Measurements from ENCODE around the gene SMIM7. TPM values are rescaled to one million over a fixed set of nuclear protein-coding genes. Genes with fewer than 3 reads are reported as not detected.

SMIM7 gene
- total RNA-seq, 2 donors from 2014 or later = 72.7 to 102 TPM

DNA sequence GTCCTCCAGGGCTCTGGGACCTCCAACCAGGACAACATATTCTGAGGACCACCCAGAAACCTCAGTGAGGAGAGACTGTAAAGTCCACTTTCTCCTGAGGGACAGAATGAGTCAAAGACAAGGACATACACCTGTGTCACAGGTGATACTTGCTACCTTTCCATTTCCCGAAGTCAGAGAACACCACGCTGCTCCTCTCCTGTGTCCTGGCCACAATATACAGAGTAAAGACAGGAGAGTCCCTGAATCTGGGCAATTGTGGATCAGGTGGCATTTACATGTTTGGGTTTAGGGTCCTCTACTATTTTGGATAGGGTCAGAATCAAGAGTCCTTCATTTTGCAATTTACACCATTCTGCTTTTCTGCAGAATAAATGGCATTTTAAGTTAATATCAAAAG lies 36.9 kb downstream of the SMIM7 start:
- no peak overlapping the region for H3K4me3 ChIP-seq
- peaks cover 14 to 36% of the 10 kb centered on the region in 2 donors for H3K4me1 ChIP-seq (ENCODE audit: control insufficient read depth in 1 of 2, low read depth in 2 of 2)
- TF ChIP-seq CTCF (IDR thresholded peaks at IDR 0.05) = no peak
- H3K9me3 ChIP-seq = no peaks in the 10 kb centered on the region
- no peaks in the 10 kb centered on the region for H3K36me3 ChIP-seq
- ATAC-seq (ENCODE audit: insufficient number of reproducible peaks, low FRiP score, low read depth) (no peak), DNase-seq (ENCODE audit: low spot score) (no peak)
- H3K27me3 ChIP-seq (replicated peaks; ENCODE audit: insufficient read depth) = no peaks in the 10 kb centered on the region
- H3K27ac ChIP-seq = no peak overlapping the region

DNA sequence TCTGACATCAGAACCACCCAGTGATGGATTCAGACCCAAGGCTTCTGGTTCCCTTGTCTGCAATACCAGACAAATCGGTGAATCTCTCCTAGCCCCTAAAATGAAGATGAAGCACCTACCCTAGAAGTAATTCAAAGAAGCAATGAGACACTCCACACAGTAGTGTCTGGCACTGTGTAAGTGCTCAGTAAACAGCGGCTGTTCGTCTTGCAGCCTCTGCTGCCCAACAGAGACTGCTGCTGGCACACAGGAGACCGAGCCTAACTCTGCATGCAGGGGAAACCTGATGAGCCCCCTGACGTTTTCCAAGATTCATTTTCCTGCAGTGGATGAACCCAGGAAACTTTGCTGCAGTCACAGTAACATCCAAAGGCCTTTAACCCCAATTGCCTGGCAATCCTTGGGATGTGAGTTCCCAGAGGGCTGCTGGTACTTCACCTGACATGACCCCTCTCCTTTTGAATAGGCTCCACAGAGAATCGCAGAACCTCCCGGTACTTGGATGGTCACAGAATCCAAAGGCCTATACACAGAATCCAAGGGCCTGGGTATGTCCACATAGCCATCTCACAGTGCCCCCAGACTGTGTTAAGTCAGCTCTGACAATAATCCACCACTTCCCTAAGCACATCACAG lies 38.7 kb downstream of the SMIM7 start:
- no peak for DNase-seq (ENCODE audit: low spot score)
- Histone ChIP-seq H3K27ac (no peak overlapping the region), H3K4me3 (no peak overlapping the region), H3K27me3 (replicated peaks; ENCODE audit: insufficient read depth) (no peaks in the 10 kb centered on the region), H3K36me3 (no peaks in the 10 kb centered on the region), H3K9me3 (no peaks in the 10 kb centered on the region), H3K4me1 (ENCODE audit: control insufficient read depth in 1 of 2, low read depth in 2 of 2) (peaks cover 6 to 27% of the 10 kb centered on the region in 2 donors)
- no peak for TF ChIP-seq CTCF (IDR thresholded peaks at IDR 0.05)
- ATAC-seq (ENCODE audit: insufficient number of reproducible peaks, low FRiP score, low read depth) = no peak

DNA sequence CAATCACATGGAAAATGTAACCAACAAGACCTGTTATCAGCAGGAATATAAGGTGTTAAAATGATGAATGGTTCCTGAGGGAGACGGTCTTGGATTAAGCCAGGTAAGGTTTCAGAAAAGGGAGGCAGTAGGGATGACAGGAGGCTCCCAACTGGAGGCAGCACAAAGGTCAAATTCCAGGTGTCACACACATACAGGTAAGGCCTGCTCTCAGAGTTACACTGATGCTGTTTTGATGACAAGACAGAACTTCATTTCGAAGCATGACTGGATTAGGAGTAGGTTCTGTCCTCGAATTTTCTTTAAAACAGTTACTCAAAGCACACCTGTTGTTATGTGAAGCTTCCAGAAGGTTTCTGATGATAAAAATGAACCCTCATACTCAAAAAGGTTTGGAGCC lies 39.4 kb downstream of the SMIM7 start:
- Histone ChIP-seq H3K9me3 (no peaks in the 10 kb centered on the region), H3K27ac (no peak overlapping the region), H3K4me3 (no peak overlapping the region), H3K27me3 (replicated peaks; ENCODE audit: insufficient read depth) (no peaks in the 10 kb centered on the region), H3K4me1 (ENCODE audit: control insufficient read depth in 1 of 2, low read depth in 2 of 2) (peaks cover 3 to 20% of the 10 kb centered on the region in 2 donors), H3K36me3 (no peaks in the 10 kb centered on the region)
- no peak for TF ChIP-seq CTCF (IDR thresholded peaks at IDR 0.05)
- DNase-seq (ENCODE audit: low spot score) (no peak), ATAC-seq (ENCODE audit: insufficient number of reproducible peaks, low FRiP score, low read depth) (no peak)

- H3K36me3 ChIP-seq = no peaks in the 10 kb centered on the region
- H3K9me3 ChIP-seq = no peaks in the 10 kb centered on the region
- peaks cover 3 to 17% of the 10 kb centered on the region in 2 donors for H3K4me1 ChIP-seq (ENCODE audit: control insufficient read depth in 1 of 2, low read depth in 2 of 2)
- no peak overlapping the region for H3K4me3 ChIP-seq
- no peak for TF ChIP-seq CTCF (IDR thresholded peaks at IDR 0.05)
- ATAC-seq (ENCODE audit: insufficient number of reproducible peaks, low FRiP score, low read depth) (no peak), DNase-seq (ENCODE audit: low spot score) (no peak)
- no peak overlapping the region for H3K27ac ChIP-seq
- no peaks in the 10 kb centered on the region for H3K27me3 ChIP-seq (replicated peaks; ENCODE audit: insufficient read depth)
Measured at GRCh38 chr19:16620018-16620417, 39.9 kb downstream of the SMIM7 start.

- Histone ChIP-seq H3K9me3 (no peaks in the 10 kb centered on the region), H3K4me1 (ENCODE audit: control insufficient read depth in 1 of 2, low read depth in 2 of 2) (peaks cover 3 to 17% of the 10 kb centered on the region in 2 donors), H3K27me3 (replicated peaks; ENCODE audit: insufficient read depth) (no peaks in the 10 kb centered on the region), H3K36me3 (no peaks in the 10 kb centered on the region), H3K4me3 (no peak overlapping the region), H3K27ac (no peak overlapping the region)
- TF ChIP-seq CTCF (IDR thresholded peaks at IDR 0.05) = no peak
- ATAC-seq (ENCODE audit: insufficient number of reproducible peaks, low FRiP score, low read depth) = no peak
- no peak for DNase-seq (ENCODE audit: low spot score)
Measured at GRCh38 chr19:16619457-16619856, 40.5 kb downstream of the SMIM7 start.
